HG03442 (cell line): ENCODE results near the gene CRHR1.

Experiments used
- ATAC-seq: cut with Tn5 transposase; IDR thresholded peaks from one replicate; pipeline ENCODE4 v1.9.1; 2021; ENCODE audit warnings: mild to moderate bottlenecking, moderate library complexity; ENCODE audit not compliant: unreplicated experiment

CRHR1 gene

GRCh38 chr17:45843722-45844121 lies 59.6 kb downstream of the CRHR1 start:
- ATAC-seq: no peak

DNA sequence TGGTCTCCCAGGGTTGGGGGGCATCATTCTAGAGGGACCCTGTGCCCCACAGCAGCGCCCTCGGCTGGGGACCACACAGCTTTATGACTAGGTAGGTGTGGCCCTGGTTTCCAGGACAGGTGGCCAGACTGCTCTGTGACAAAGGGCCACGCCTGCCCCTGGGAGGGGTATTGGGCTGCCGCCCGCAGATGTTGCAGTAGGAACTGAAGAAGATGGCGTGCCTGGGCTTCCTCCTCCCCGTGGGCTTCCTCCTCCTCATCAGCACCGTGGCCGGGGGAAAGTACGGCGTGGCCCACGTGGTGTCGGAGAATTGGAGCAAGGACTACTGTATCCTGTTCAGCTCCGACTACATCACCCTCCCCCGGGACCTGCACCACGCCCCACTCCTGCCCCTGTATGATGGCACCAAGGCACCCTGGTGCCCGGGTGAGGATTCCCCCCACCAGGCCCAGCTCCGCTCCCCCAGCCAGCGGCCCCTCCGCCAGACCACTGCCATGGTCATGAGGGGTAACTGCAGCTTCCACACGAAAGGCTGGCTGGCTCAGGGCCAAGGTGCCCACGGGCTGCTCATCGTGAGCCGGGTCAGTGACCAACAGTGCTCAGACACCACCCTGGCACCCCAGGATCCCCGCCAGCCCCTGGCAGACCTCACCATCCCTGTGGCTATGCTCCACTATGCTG lies 60.7 kb downstream of the CRHR1 start, which contains the start of gene SPPL2C:
SPPL2C (plus strand) TSS at position 187 of the 681 bp plus-strand sequence; CDS start at position 213, 26 bp downstream.
- ATAC-seq: no peak

DNA sequence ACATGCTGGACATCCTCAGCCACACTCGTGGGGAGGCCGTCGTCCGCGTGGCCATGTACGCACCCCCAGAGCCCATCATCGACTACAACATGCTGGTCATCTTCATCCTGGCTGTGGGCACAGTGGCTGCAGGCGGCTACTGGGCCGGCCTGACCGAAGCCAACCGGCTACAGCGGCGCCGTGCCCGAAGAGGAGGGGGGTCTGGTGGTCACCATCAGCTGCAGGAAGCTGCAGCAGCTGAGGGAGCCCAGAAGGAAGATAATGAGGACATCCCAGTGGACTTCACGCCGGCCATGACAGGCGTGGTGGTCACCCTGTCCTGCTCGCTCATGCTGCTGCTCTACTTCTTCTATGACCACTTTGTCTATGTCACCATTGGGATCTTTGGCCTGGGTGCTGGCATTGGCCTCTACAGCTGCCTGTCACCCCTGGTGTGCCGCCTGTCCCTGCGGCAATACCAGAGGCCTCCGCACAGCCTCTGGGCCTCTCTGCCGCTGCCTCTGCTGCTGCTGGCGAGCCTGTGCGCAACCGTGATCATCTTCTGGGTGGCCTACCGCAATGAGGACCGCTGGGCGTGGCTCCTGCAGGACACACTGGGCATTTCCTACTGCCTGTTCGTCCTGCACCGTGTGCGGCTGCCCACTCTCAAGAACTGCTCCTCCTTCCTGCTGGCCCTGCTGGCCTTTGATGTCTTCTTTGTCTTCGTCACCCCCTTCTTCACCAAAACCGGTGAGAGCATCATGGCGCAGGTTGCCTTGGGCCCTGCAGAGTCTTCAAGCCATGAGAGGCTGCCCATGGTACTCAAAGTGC lies 61.5 kb downstream of the CRHR1 start:
- ATAC-seq: no peak

DNA sequence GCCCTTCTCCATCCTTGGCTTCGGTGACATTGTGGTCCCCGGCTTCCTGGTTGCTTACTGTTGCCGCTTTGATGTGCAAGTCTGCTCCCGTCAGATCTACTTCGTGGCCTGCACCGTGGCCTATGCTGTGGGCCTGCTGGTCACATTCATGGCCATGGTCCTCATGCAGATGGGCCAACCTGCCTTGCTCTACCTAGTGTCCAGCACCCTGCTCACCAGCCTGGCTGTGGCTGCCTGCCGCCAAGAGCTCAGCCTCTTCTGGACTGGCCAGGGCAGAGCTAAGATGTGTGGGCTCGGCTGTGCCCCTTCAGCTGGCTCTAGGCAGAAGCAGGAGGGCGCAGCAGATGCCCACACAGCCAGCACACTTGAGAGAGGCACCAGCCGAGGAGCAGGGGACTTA lies 62.1 kb downstream of the CRHR1 start:
- ATAC-seq: no peak

DNA sequence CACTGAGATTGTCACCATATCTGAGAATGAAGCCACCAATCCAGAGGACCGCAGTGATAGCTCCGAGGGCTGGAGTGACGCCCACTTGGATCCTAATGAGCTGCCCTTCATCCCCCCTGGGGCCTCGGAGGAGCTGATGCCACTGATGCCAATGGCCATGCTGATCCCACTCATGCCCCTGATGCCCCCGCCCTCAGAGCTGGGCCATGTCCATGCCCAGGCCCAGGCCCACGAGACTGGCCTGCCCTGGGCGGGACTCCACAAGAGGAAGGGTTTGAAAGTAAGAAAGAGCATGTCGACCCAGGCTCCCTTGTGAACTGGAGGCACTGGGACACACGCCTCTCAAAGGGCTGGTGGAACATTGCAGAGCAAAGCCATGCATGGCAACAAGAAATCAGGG lies 62.5 kb downstream of the CRHR1 start:
- ATAC-seq: no peak

GRCh38 chr17:45847101-45847500 lies 63.0 kb downstream of the CRHR1 start:
- no peak for ATAC-seq

DNA sequence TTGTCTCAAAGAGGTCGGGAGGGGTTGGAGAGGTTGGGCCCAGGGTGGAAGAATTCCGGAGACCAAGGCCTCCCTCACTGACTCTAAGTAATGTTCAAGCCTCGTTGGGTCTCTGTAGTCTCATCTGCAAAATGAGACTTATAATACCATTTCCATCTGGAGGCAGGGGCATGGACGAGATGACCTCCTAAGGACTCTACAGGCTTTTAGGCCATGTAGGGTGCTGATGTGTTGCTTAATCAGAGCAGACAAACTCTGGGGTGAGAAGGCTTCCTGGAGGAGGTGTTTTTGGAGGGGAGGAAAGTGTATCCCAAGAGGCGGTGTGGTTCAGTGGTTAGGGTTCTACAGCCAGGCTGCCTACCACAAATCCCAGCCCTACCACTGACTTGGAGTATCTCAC lies 63.6 kb downstream of the CRHR1 start:
- no peak for ATAC-seq

GRCh38 chr17:45848405-45848804 lies 64.3 kb downstream of the CRHR1 start:
- ATAC-seq: no peak

GRCh38 chr17:45848868-45849535 lies 64.9 kb downstream of the CRHR1 start:
- ATAC-seq: no peak

DNA sequence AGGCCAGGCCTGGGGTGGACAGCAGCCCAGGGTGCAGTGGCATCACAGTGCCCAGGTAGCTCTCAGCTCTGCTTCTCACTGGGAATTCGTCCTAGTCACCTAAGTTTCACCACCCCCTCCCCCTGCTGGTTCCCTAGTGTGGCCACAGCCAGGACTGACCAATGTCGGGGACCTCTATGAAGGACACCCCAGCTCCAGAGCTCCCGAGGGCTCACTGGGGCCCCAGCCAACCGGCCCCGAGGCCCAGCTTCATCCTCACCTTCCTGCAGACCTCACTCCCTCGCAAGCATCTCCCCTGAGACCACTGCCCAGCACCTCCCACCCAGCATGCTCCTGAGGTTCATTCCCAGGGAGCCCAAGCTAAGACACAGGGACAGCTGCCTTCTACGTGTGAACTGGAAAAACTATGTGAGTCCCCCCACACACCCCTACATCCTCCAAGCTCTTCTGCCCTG lies 65.4 kb downstream of the CRHR1 start:
- ATAC-seq: no peak

GRCh38 chr17:45850011-45850410 lies 65.9 kb downstream of the CRHR1 start:
- ATAC-seq: no peak

DNA sequence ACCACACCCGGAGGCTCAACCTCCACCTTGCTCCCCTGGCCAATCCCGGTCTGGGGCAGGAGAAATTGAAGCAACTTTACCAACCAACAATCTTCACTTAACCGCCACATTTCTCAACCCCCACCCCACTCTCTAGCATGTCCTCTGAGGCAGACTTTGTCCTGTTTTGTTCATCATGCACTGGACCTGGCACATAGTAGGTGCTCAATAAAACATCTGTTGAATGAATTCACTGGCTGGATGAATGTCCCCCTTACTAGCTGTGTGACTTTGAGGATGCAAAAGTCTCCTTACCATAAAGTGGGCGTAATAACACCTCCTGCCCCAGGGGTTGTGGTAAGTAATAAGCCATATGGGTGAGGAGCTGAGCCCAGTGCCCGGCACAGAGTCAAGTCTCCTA lies 66.3 kb downstream of the CRHR1 start:
- no peak for ATAC-seq

- no peak for ATAC-seq
Observed at GRCh38 chr17:45851022-45851421, 66.9 kb downstream of the CRHR1 start.

GRCh38 chr17:45851464-45851863 lies 67.3 kb downstream of the CRHR1 start:
- no peak for ATAC-seq

DNA sequence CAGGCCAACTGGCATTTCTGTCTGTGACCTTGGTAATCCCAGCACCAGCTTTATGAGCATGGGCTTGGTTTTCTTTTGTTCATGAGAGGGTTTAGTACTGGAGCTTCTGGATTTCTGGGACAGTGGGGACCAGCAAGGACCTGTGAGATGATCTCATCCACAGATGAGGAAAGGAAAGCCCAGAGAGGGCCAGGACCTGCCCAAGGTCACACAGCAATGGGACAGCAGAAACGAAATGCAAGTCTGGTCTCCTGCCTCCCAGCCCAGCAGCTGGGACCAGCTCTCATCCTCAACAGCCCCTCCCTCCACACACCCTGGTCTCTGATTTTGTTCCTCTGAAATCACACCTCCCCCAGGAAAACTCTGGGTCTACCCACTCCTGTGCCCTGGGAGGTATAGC lies 67.8 kb downstream of the CRHR1 start:
- ATAC-seq: no peak

GRCh38 chr17:45852535-45853297 lies 68.6 kb downstream of the CRHR1 start:
- ATAC-seq: no peak

DNA sequence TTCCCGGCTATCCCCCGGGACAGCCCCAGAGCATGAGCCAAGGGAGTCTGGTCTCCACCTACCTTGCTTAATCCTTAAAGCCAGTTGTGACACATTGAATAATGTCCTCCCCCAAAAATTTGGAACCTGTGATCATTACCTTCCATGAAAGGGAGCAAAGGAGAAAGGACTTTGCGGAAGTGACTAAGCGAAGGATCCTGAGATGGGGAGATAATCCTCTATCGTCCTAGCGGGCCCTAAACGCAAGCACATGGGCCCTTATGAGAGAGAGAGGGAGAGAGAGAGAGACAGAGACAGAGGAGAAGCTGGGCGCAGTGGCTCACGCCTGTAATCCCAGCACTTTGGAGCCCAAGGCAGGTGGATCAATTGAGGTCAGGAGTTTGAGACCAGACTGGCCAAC lies 70.1 kb downstream of the CRHR1 start:
- ATAC-seq: no peak

DNA sequence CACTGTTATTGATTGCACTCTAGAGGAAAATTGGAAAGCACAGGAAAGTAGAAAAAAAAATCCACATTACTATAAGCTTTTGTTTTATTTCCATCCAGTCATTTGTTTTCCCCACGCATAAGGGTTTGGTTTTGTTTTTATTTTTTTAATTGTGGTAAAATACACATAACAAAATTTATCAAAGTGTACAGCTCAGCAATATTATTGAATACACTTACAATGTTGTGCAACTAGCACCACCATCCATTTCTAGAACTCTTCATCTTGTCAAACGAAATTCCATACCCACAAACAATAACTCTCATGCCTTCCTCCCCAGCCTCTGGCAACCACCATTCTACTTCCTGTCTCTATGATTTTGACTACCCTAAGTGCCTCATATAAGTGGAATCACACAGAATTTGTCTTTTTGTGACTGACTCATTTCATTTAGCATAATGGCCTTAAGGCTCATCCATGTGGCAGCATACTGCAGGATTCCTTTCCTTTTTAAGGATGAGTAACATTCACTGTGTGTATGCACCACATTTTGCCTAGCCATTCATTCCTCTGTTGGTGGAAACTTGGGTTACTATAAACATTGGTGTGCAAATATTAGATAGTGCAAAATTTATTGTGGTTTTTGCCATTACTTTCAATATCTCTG lies 71.7 kb downstream of the CRHR1 start:
- no peak for ATAC-seq

DNA sequence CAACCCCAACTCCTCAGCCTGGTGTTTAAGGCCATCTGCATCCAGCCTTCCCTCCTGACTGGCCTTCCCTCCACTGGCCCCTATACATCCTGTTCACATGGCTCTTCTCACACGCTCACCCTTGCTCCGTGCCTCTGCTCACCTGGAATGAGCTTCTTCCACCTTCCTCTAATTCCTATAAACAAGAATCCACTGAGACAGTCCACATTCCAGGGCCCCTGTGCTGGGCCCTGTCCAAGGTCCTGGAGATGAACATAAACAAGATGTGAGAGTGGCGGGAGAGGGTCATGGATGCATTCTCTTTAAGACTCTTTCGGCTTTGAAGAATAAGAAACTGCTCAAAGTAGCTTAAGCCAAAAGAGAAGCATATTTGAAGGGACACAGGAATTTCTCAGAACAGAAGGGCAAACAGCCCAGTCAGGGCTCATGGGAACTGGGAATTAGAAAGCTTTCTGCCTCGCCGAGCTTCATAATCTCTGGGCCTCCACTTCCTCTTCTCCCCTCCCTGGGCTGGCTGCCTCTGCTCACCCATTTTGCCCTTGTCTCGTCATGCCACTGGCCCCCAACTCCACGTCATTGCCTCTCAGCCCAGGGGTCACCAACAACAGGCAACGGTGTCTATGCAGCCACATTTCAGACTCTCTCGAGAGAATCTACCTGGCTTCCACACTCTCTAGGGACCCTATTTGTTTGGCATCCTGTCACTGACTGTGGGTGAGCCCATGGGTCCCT lies 74.0 kb downstream of the CRHR1 start:
- no peak for ATAC-seq

GRCh38 chr17:45861165-45861564 lies 77.0 kb downstream of the CRHR1 start:
- no peak for ATAC-seq
